Superior temporal gyrus (tissue), 1 donor: ENCODE measurements around the gene SYT6.

Source experiments
- DNase-seq: peaks from one replicate; pipeline ENCODE4 v3.0.0-alpha.2; 2016; ENCODE audit errors: extremely low spot score

SYT6 gene

GRCh38 chr1:114092186-114093062 lies 61.2 kb downstream of the SYT6 start:
- DNase-seq = no peak

GRCh38 chr1:114091711-114092110 lies 62.0 kb downstream of the SYT6 start:
- no peak for DNase-seq

GRCh38 chr1:114090738-114091505 lies 62.7 kb downstream of the SYT6 start:
- no peak for DNase-seq

GRCh38 chr1:114089502-114090138 lies 64.0 kb downstream of the SYT6 start:
- no peak for DNase-seq

- DNase-seq = no peak
Measured at GRCh38 chr1:114088392-114089299, 65.0 kb downstream of the SYT6 start.

- DNase-seq = no peak
Measured at GRCh38 chr1:114087495-114087894, 66.2 kb downstream of the SYT6 start.

GRCh38 chr1:114086601-114087368 lies 66.9 kb downstream of the SYT6 start:
- DNase-seq = no peak

- no peak for DNase-seq
Measured at GRCh38 chr1:114082867-114083585, 70.6 kb downstream of the SYT6 start.

GRCh38 chr1:114082304-114082630 lies 71.4 kb downstream of the SYT6 start:
- no peak for DNase-seq

- peak; percentile 18 for DNase-seq
Measured at GRCh38 chr1:114081437-114082303, 72.0 kb downstream of the SYT6 start.

- DNase-seq = no peak
Measured at GRCh38 chr1:114080511-114081436, 72.9 kb downstream of the SYT6 start.

GRCh38 chr1:114079596-114080190 lies 74.0 kb downstream of the SYT6 start:
- no peak for DNase-seq

GRCh38 chr1:114078116-114078515 lies 75.6 kb downstream of the SYT6 start:
- no peak for DNase-seq

- DNase-seq = no peak
Measured at GRCh38 chr1:114077188-114077587, 76.5 kb downstream of the SYT6 start.

GRCh38 chr1:114076308-114076707 lies 77.4 kb downstream of the SYT6 start:
- DNase-seq = no peak

- DNase-seq = no peak
Measured at GRCh38 chr1:114075546-114076242, 78.0 kb downstream of the SYT6 start.

- DNase-seq = no peak
Measured at GRCh38 chr1:114075105-114075504, 78.6 kb downstream of the SYT6 start.
